ENCODE measurements around the gene SLC44A1.

Gene SLC44A1

GRCh38 chr9:105270711-105271110 lies 26.3 kb downstream of the SLC44A1 start:
- TF ChIP-seq CTCF (IDR thresholded peaks at IDR 0.05; ENCODE audit: low read depth, low read length): no peak
- no peak overlapping the region for H3K4me3 ChIP-seq (ENCODE audit: low read depth, low read length)

- H3K4me3 ChIP-seq (ENCODE audit: low read depth, low read length): no peak overlapping the region
- no peak for TF ChIP-seq CTCF (IDR thresholded peaks at IDR 0.05; ENCODE audit: low read depth, low read length)
Observed at GRCh38 chr9:105273731-105274130, 29.3 kb downstream of the SLC44A1 start.

GRCh38 chr9:105275111-105275510 lies 30.7 kb downstream of the SLC44A1 start:
- H3K4me3 ChIP-seq (ENCODE audit: low read depth, low read length): no peak overlapping the region
- no peak for TF ChIP-seq CTCF (IDR thresholded peaks at IDR 0.05; ENCODE audit: low read depth, low read length)

- no peak overlapping the region for H3K4me3 ChIP-seq (ENCODE audit: low read depth, low read length)
- TF ChIP-seq CTCF (IDR thresholded peaks at IDR 0.05; ENCODE audit: low read depth, low read length): no peak
Observed at GRCh38 chr9:105275938-105276337, 31.5 kb downstream of the SLC44A1 start.

- TF ChIP-seq CTCF (IDR thresholded peaks at IDR 0.05; ENCODE audit: low read depth, low read length): no peak
- H3K4me3 ChIP-seq (ENCODE audit: low read depth, low read length): no peak overlapping the region
Observed at GRCh38 chr9:105278751-105279150, 34.3 kb downstream of the SLC44A1 start.

- TF ChIP-seq CTCF (IDR thresholded peaks at IDR 0.05; ENCODE audit: low read depth, low read length): no peak
- H3K4me3 ChIP-seq (ENCODE audit: low read depth, low read length): no peak overlapping the region
Observed at GRCh38 chr9:105280691-105281090, 36.2 kb downstream of the SLC44A1 start.

- H3K4me3 ChIP-seq (ENCODE audit: low read depth, low read length): no peak overlapping the region
- no peak for TF ChIP-seq CTCF (IDR thresholded peaks at IDR 0.05; ENCODE audit: low read depth, low read length)
Observed at GRCh38 chr9:105281272-105281671, 36.8 kb downstream of the SLC44A1 start.
